ENCODE data around the gene NSD2.
"Not testable (repeated sequence)": the region's sequence is repeated elsewhere in the genome, so short reads cannot be mapped to it uniquely, and the experiment has no call there.

Gene NSD2

DNA sequence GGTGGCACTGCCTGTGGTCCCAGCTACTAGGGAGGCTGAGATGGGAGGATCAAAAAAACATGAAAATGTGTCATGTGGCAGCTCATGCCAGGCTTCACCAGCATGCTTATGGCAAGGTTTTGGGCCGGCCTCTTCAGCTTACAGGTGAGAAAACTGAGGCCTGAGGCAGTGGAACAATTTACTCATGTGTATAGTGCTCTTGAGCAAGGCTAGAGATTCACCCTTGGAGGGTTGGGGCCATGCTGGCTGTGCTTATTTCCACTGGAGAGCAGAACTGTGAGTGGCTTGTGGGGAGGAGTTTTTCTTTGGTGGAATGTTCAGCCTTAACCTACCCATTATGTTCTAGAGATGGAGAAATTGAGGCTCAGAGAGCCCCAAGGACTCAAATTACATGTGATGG is 31.8 kb downstream of the NSD2 start:
- H3K4me3 ChIP-seq = no peak overlapping the region
- DNase-seq (ENCODE audit: low spot score) = no peak
- TF ChIP-seq, protein P1, sequence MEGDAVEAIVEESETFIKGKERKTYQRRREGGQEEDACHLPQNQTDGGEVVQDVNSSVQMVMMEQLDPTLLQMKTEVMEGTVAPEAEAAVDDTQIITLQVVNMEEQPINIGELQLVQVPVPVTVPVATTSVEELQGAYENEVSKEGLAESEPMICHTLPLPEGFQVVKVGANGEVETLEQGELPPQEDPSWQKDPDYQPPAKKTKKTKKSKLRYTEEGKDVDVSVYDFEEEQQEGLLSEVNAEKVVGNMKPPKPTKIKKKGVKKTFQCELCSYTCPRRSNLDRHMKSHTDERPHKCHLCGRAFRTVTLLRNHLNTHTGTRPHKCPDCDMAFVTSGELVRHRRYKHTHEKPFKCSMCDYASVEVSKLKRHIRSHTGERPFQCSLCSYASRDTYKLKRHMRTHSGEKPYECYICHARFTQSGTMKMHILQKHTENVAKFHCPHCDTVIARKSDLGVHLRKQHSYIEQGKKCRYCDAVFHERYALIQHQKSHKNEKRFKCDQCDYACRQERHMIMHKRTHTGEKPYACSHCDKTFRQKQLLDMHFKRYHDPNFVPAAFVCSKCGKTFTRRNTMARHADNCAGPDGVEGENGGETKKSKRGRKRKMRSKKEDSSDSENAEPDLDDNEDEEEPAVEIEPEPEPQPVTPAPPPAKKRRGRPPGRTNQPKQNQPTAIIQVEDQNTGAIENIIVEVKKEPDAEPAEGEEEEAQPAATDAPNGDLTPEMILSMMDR (IDR thresholded peaks at IDR 0.05) = no peak
- H3K27ac ChIP-seq = no peak overlapping the region

DNA sequence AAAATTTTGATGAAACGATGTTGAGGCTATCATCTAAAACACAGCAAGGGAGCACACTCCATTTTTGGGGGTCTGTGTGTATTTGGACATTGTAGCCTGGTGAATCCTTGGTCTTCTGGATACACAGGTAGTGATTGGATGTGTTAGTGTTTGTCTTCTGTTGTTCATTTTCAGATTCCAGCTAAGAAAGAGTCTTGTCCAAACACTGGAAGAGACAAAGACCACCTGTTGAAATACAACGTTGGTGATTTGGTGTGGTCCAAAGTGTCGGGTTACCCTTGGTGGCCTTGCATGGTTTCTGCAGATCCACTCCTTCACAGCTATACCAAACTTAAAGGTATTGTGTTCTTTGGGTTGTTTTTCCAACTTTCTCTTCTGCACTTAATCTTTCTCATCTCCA is 32.8 kb downstream of the NSD2 start:
- TF ChIP-seq, protein P1 (IDR thresholded peaks at IDR 0.05) = no peak
- no peak overlapping the region for H3K27ac ChIP-seq

DNA sequence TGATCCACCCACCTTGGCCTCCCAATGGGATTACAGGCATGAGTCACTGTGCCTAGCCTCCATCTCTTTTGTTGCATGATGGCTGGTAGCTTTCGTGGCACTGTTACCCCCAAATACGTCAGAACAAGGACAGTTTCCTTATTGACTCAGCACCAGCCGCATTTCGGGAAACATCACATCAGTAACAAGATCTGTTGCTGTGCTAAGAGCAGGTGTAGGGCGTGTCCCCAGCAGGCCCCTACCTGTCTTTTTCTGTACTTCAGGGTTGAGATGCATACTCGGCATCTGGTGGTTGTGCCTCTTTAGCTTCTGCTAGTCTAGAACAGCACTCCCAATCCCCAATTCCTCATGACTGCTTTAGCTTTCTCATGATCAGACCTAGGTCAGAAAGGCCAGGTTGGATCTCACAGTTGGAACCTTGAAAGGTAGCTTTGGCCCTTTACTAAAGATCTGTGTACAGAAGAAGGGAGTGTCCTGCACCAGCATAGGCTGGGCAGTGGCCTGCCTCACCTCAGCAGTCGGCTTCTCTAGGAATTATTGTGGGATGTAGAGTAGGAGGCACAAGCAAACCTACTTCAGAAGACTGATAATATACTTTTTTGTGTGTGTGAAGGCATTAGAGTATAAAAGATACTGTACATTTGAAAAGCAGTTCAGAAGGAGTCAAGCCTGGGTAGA is 36.8 kb downstream of the NSD2 start:
- Histone ChIP-seq H3K4me3 (no peak overlapping the region), H3K27ac (no peak overlapping the region)
- DNase-seq (ENCODE audit: low spot score) = no peak
- TF ChIP-seq, protein P1 (IDR thresholded peaks at IDR 0.05) = no peak

More for the DNA sequence above, 32.8 kb downstream of the NSD2 start:
- no peak for DNase-seq (ENCODE audit: low spot score)
- H3K4me3 ChIP-seq = no peak overlapping the region

DNA sequence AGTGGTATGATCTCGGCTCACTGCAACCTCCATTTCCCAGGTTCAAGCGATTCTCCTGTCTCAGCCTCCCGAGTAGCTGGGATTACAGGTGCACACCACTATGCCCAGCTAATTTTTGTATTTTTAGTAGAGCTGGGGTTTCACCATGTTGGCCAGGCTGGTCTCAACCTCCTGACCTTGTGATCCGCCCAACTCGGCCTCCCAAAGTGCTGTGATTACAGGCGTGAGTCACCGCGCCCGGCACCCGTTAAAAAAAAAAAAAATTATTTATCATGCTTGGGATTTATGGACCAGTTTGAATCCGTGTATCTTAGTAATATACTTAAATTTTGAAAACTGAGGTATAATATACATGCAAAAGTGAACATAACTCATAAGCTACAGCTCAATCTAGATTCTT is 38.5 kb downstream of the NSD2 start:
- not testable (repeated sequence) for DNase-seq (ENCODE audit: low spot score); H3K4me3 ChIP-seq; H3K27ac ChIP-seq

DNA sequence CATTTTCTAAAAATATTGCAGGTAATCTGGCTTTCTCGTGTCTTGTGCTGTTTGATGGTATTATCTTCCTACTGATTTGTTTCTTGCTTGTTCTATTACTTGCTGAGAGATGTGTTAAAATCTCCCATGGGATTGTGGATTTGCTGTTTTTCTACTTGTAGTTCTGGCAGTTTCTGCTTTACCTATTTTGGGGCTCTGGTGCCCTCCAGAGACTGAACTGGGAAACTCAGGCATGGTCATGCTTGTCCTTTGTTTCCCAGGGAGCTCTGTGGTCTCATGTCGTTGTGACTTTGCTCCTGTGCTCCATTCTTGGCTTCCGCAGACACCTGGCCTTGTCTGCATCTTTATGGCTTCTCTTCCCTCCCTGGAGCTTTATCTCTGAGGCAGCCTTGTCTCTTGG is 39.5 kb downstream of the NSD2 start:
- DNase-seq (ENCODE audit: low spot score) = no peak
- Histone ChIP-seq H3K27ac (no peak overlapping the region), H3K4me3 (no peak overlapping the region)
- TF ChIP-seq, protein P1 (IDR thresholded peaks at IDR 0.05) = no peak

DNA sequence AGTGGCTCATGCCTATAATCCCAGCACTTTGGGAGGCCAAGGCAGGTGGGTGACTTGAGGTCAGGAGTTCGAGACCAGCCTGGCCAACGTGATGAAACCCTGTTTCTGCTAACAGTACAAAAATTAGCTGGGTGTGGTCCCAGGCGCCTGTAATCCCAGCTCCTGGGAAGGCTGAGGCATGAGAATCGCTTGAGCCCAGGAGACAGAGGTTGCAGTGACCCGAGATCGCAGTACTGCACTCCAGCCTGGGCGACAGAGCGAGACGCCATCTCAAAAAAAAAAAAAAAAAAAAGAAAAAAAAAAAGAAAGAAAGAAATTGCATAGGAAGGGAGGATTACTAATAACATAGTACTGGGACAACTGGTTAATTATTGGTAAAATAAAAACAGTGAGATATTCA is 40.1 kb downstream of the NSD2 start:
- DNase-seq (ENCODE audit: low spot score) = not testable (repeated sequence)

DNA sequence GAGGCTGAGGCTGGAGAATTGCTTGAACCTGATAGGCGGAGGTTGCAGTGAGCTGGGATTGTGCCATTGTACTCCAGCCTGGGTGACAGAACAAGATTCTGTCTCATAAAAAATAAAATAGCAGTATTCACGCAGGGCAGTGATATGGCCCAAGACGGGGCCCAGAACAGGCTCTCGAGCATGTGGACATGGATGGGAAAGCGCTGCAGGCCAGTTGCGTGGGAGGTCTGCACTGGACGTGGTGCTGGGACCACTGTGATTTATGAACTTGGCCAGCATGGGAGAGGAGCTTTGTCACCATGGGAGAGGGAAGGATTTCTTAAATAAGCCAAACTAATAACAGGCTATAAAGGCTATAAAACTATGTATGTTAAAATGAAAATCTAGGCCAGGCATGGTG is 51.6 kb downstream of the NSD2 start:
- DNase-seq (ENCODE audit: low spot score) = no peak
- TF ChIP-seq, protein P1 (IDR thresholded peaks at IDR 0.05) = no peak

More for the DNA sequence above, 40.1 kb downstream of the NSD2 start:
- not testable (repeated sequence) for H3K4me3 ChIP-seq, H3K27ac ChIP-seq

DNA sequence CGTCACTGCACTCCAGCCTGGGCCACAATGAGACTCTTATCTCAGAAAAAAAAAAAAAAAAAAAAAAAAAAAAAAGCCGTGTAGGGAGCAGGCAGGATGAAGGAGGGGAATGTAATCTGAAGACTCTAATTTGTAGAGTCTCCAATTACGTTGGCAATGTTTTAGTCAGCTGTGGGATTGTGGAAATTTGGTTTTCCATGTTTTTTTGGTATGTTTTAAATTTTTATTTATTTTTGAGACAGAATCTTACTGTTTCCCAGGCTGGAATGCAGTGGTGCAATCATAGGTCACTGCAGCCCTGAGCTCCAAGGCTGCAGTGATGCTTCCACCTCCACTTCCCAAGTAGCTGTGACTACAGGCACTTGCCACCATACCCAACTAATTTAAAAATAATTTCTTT is 56.5 kb downstream of the NSD2 start:
- no peak overlapping the region for H3K4me3 ChIP-seq
- no peak for DNase-seq (ENCODE audit: low spot score)
- no peak overlapping the region for H3K27ac ChIP-seq
- TF ChIP-seq, protein P1 (IDR thresholded peaks at IDR 0.05) = no peak

More for the DNA sequence above, 51.6 kb downstream of the NSD2 start:
- Histone ChIP-seq H3K27ac (no peak overlapping the region), H3K4me3 (no peak overlapping the region)

Measured in coronary artery (tissue), 2 donors.